HG02642 (cell line): ENCODE results near the gene OARD1.

ENCODE experiments used
- ATAC-seq: cut with Tn5 transposase; IDR thresholded peaks from one replicate; pipeline ENCODE4 v1.9.1; 2021; ENCODE audit warnings: mild to moderate bottlenecking; ENCODE audit not compliant: unreplicated experiment, poor library complexity

The OARD1 gene

DNA sequence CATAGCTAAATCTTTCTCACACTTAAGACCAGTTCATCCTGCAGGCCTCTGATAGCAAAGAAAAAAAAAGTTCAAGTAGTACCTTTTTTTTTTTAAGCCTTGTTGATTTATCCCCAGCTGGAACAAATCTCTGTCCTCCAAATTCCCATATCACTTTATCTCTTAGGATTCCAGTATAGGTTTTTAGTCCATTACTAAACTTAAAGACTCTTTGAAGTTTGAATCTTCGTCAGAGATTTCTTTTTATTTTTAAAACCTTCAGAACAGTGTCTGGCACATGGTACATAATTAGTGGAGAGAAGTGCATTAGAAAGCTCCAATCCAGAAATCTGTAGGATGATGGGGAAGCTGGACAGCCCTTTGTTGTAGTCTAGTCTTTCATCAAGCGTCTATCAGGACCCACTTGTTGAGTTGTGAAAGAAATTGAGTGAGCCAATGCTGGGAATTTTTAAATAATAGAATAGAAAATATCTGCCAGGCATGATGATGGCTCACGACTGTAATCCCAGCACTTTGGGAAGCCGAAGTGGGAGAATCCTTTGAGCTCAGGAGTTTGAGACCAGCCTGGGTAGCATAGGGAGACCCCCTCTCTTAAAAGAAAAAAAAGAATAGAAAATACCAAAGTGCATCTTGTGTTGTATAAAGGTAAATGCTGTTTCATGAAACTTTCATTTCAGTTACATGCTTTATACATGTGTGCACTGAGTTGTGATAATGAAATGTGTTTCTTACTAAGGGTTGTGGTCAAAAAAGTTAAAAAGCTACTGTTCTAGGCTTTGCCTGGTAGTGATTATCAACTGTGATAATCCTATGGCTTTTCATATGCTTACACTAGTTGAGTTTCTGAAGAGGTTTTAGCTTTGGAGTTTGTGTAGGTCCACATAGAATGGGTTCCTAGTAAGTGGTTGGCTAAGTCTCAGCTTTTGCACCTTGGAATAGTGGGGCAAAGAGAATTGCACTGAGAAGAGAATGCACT, 3.8 kb upstream of the OARD1 start:
- ATAC-seq, result no peak

DNA sequence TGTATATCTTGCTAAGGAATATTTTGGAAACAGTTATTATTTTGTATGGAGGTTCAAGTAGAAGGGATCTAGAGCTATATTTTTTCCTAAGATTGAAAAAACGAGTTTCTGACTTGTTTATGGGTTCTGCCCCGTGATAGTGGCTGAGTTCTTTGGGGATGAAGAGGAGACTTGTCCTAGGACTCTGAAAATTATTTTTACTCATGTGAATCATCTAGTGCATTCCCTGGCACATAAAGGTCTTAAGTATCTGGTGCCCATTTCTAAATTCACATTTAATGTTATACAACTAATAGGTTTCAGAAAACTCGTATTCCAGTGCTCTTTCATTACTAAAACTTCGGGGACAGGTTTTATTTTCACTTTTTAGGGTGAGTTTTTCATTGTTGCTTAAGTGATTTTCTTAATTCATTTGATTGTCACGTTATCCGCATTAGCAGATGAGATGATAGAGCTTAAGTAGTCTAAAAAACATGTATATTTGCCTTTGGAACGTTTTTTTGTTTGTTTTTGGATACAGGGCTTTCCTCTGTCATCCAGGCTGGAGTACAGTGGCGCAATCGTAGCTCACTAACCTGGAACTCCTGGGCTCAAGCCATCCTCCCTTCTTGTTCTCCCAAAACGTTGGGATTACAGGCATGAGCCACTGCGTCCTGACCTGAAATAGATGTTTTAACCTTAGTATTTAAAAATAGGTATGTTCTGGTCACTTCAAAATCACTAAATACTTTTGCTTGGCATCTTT, 2.7 kb upstream of the OARD1 start:
- ATAC-seq, result no peak

DNA sequence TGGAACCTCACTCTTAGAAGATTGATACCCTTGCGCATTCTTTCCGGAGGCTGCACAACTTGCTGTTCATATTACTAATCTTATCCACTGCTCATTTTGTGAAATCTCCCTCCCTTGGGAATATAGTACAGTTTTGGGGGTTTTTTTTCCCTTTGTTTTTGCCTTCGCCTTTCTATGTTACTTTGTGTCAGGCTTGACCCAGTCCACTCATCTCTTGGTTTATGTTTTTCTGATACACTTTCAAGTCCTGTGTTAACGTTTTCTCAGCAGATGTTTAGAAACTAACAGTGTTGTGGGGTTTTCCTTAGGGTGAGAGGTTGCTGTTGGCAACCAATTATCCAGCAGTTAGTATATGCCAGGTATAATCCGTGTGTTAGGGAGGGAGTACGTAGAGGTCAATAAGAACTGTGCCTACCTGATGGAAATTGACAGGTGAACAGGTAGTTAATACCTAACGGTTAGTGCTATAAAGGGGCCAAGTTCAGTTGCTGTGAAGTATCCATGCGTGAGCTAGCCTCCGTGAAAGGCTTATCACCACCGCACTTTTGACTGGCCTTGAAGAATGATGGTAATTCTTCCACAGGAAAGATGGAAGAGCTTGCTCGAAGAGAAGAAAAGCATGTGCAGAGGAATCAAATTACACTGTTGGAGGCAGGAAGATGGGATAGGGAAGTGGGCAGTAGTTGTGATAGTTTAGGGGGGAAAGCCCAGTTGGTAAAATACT, 2.0 kb upstream of the OARD1 start:
- no peak for ATAC-seq

DNA sequence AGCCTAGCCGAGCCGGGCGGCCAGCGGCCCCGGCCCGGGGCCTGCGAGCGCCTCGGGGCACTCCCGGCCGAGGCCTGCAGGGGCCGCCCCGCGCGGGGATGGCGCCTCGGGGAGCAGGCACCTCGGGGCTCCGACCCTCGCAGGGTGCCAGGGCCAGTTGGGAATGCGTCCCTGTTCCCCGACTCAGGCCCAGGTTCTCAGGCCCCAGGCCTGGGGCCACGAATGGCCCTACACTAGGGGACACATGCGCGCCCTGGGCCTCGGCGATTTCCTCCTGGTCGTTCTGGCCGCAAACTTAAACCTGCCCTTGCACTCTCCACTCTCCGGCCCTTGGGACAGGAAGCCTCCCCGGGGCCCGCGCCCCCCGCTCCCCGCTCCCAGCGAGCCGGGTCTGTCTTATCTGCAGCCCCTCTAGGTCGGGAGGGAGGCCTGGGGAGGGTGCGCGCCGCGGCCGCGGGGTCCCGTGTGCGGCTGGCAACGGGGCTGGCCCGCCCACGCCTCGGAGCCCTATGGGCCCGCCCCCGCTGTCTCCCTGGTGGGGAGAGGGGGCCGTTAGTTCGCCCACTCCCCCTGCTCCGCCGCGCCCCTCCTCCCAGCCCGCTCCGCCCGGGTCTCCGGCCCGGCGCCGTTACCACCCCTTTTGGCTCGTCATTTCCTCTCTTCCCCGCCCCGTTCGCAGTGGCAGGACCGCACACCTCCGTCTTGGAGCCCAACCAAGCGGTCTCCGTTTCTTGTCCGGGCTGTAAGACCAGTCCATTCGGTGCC, 1.2 kb upstream of the OARD1 start:
- ATAC-seq, result peak; percentile 33

DNA sequence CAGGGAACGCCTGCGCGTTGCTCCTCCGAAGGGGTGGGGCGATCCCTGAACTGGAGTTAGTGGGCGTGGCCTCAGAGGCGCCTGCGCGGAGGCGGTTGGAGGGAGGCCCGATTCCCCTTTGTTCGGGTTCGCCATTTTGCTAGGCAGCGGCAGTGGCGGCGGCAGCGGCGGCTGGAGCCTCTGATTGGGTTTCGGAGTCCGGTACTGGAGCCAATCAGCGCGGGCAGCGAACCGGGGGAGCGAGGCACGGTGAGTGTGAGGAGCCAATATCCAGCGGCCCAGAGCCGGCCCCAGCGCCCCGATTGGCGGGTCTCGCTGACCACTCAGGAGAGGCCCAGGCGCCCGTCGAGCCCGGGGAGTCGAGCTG, 663 bp upstream of the OARD1 start, which contains the start of gene NFYA:
TSS of gene NFYA (plus strand) at position 139 of the 367 bp plus-strand sequence. CDS start 6,116 bp downstream, outside the sequence.
- ATAC-seq, result peak; percentile 72

DNA sequence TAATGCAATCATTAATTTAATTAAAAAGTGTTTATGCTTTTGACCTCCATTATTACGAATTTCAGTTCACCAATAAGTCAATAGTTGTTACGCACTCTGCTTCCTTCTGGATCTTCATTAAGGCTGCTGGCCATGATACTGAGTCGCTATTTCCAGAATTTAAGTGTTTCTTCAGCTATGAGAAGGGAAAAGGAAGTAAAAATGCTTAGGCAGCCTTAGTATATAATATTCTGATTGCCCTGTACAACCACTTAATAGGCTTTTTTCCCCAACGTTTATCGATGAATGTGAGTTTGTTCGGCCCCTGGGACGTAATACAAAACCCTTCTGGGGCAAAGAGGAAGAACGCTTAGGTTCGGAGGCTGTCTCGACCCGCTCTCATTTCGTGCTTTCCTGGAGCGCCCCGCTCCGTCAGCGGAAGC, 644 bp downstream of the OARD1 start:
- no peak for ATAC-seq

DNA sequence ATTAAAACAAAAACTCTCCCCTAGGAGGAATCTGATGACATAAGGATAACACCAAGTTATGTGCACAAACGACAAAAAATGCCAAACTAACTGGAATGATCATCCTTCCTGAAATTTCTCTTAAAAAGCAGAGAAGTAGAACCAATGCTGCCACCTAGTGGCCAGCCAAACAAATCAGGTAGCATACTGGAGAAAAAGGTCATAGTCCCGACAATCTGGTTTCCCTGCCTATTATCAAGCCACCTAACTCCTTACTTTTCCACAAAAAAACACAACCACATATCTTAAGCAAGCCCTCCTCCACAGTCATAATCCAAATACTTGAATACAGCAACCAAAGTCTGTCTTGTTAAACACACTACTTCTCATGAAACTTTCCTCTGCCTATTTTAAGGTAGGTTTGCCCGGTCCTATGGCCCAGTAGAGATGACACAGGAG, 5.3 kb downstream of the OARD1 start:
- no peak for ATAC-seq

DNA sequence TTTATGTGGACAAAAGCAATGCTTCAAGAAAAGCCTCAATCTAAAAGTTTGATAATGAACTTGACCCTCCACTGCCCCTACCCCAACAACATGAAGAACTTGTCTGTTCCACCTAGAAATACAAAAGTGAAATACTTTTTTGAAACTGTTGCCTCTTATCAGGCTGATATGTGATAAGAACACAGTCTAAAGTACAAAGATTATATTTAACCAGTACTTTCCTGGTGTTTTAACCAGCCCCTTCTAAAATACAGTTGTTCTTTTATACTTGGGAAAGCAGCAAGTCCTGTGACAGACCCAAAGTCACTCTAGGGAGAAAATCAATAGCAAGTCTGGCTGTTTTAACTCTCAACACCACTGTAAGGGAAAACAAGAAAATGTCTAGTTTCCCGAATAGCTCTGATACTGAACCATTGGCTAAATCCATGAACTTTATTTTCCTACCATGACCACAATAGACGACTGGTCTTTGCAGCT, 6.6 kb downstream of the OARD1 start:
- no peak for ATAC-seq

DNA sequence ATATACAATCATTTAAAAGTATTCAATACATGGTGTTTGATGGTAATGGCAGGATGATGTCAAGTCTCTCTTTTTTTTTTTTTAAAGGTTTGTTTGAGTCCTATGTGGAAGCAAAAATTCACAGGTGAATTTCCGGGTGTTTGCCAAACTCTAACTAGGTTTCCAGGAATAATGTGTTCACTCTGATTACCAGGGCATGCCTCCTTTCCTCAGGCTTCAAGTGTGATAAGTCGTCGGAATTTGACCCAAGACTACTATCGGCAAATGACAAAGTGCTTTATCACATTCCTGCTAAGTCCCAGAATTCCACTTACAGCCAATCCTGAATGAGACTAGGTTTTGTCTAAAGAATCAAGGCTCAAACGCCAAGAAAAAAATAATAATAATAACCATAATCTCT, 7.3 kb downstream of the OARD1 start:
- ATAC-seq, result no peak

- no peak for ATAC-seq
These were observed 8.3 kb downstream of the OARD1 start for GRCh38 chr6:41063884-41064285.

DNA sequence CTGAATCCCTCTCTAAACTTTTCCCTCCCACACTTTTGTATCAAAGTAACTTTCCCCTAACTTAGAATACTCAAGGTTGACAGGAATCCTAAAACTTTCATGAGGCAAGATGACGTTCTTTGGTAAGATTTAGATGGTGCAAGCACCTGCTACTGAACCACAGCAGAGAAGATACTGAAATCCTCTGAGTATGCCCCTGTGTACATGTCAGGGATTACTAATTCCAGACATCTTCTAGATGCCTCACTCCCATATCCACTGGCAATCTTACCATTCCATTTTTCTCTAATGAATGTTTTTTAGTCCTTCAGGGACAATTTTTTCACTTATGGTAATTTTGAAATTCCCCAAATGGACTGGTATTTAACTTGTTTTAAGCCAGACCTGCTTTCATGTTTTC, 10.1 kb downstream of the OARD1 start:
- no peak for ATAC-seq

GRCh38 chr6:41061196-41061726, 10.9 kb downstream of the OARD1 start:
- ATAC-seq, result no peak

DNA sequence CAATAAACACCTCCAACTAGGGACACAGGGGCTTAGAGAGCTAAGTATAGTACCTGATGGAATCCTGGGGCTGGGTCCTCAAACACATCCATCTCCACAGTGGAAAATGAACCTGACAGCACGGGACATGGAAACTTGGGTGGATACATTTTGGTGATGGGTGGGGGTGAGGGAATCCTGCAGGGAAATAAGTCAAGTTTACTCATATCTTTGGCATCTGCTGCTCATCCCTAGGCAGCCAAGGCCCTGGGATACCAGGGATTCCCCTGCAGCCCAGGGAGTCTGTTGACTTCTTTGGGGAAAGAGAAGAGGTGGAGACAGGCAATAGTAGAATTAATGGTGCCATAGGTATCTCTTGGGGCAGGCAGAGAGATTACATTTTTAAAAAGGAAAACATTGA, 12.6 kb downstream of the OARD1 start:
- ATAC-seq, result no peak

- ATAC-seq, result no peak
These were observed 13.4 kb downstream of the OARD1 start for GRCh38 chr6:41058783-41059181.

GRCh38 chr6:41056768-41057490, 15.2 kb downstream of the OARD1 start:
- ATAC-seq, result no peak

DNA sequence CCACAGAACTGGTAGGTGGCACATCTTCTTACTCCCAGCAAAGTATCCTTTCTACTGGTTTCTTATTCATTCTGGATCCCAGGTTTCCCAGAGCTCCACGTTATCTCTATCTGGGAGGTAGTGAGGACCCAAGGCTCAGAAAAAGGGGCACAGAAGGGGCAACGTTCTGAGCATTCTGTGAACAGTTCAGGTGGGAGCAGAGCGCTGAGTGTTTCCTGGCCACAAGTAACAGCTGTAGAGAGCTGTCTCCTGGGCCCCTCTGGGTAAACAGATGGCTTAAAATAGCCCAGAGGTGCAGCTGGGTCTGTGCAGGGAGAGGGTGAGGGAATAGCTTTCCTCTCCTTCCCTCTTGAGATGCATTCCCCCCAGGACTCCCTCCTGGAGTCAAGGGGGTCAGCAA, 17.0 kb downstream of the OARD1 start:
- ATAC-seq, result no peak

- no peak for ATAC-seq
These were observed 17.6 kb downstream of the OARD1 start for GRCh38 chr6:41054511-41054910.

DNA sequence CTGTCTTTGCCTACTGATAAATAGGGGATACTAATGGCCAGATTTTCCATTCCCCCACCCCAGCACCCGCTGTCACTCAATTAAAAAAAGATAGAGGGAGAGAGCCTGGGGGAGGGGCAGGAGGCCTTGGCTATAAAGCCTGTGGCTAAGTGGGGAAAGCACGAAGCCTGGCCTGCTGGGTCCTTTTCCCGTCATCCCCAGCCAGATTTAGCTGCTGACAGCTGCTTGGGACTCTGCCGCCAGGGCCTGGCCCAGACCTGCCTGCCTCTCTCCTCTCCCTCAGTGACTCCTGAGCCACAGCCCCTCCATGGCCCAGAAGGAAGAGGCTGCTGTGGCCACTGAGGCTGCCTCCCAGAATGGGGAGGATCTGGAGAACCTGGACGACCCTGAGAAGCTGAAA, 19.1 kb downstream of the OARD1 start, which contains the start of gene APOBEC2:
TSS of gene APOBEC2 (plus strand) at position 162 of the 400 bp plus-strand sequence. CDS start at position 308, 146 bp downstream.
- no peak for ATAC-seq

DNA sequence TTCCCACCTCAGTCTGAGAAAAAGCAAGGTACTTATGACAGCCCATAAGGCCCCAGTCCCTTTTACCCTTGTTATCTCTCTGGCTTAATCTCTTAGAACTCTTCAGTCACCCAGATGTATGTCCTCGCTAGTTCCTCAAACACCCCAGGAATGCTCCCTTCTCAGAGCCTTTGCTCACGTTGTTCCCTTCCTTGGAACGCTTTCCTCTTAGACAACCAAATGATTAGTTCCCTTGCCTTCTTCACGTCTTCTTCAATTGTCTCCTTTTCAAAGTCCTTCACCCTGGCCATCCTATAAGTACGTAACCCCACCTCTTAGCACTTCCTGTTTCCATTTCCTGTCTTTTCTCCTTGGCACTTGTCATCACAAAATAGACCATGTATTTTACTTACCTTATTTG, 20.3 kb downstream of the OARD1 start:
- no peak for ATAC-seq
